B cell (primary cell): ENCODE data around the gene ACY1. TPM values are rescaled to one million over a fixed set of nuclear protein-coding genes. Genes with fewer than 3 reads are reported as not detected.

Source experiments
- ATAC-seq: fragments of 200-7000 bp; cut with Tn5 transposase; one replicate; pipeline ENCODE4 v1.10.0; 2021; ENCODE audit warnings: low read depth, mild to moderate bottlenecking, moderate number of reproducible peaks, moderate library complexity
- CTCF ChIA-PET: fragments of 350-600 bp; sonication (Branson Sonifier 250); formaldehyde crosslinking; loops from one replicate; lab custom pipeline; 2021; ENCODE audit warnings: antibody characterized with exemption, inconsistent platforms; lab: Charles Lee
- POLR2A ChIA-PET: fragments of 350-600 bp; sonication (Branson Sonifier 250); formaldehyde crosslinking; loops from one replicate; lab custom pipeline; 2021; ENCODE audit warnings: antibody characterized with exemption; lab: Charles Lee
- DNase-seq: peaks from one replicate; pipeline ENCODE4 v3.0.0; 2013
- H2AFZ ChIP-seq: 2 replicates; pipeline ENCODE4 v1.6.1; 2012; ENCODE audit warnings: mild to moderate bottlenecking, low read depth, low read length; ENCODE audit not compliant: insufficient read depth, poor library complexity, severe bottlenecking
- H3K27ac ChIP-seq, 2 donors: 1 replicate in 1 of 2; 2 replicates in 1 of 2; pipeline ENCODE4 v1.5.1; 2012 to 2013; ENCODE audit warnings: low read length in 2 of 2, mild to moderate bottlenecking in 2 of 2, moderate library complexity in 1 of 2
- H3K27me3 ChIP-seq, 4 experiments: fragments of 200-600 bp in 1 of 4; sonication (generic) in 1 of 4; replicated peaks in 1 of 4; 1 replicate in 2 of 4; 2 replicates in 2 of 4; pipeline versions ENCODE4 v1.6.1 to v1.7.0; 2013 to 2016; ENCODE audit warnings: low read length in 3 of 4, mild to moderate bottlenecking in 2 of 4, mixed read lengths in 1 of 4, moderate library complexity in 1 of 4; ENCODE audit not compliant: insufficient read depth in 4 of 4, control insufficient read depth in 3 of 4; ENCODE audit errors: control extremely low read depth in 1 of 4
- H3K36me3 ChIP-seq, 2 experiments: replicated peaks in 1 of 2; 1 replicate in 1 of 2; 2 replicates in 1 of 2; pipeline versions ENCODE4 v1.6.1 to v1.7.1; 2013; ENCODE audit warnings: low read length in 1 of 2; ENCODE audit not compliant: insufficient read depth in 2 of 2, control insufficient read depth in 1 of 2; ENCODE audit errors: control extremely low read depth in 1 of 2, extremely low read depth in 1 of 2
- H3K4me1 ChIP-seq, 2 donors: fragments of 200-600 bp in 1 of 2; sonication (generic) in 1 of 2; 1 replicate in 1 of 2; 2 replicates in 1 of 2; pipeline versions ENCODE4 v1.5.1 to v1.6.1; 2013 to 2017; ENCODE audit warnings: low read length in 2 of 2; ENCODE audit not compliant: control insufficient read depth in 2 of 2, insufficient read depth in 2 of 2
- H3K4me2 ChIP-seq: replicated peaks from 2 replicates; pipeline ENCODE3; 2012; ENCODE audit warnings: mild to moderate bottlenecking, low read depth, low read length; ENCODE audit not compliant: poor library complexity, severe bottlenecking
- H3K4me3 ChIP-seq, 5 experiments: fragments of 200-600 bp in 1 of 5; sonication (generic) in 1 of 5; 1 replicate in 3 of 5; 2 replicates in 2 of 5; pipeline versions ENCODE4 v1.5.1 to v1.7.0; 2011 to 2016; ENCODE audit warnings: low read length in 4 of 5, mild to moderate bottlenecking in 4 of 5, low read depth in 2 of 5, control low read depth in 1 of 5, moderate library complexity in 1 of 5; ENCODE audit not compliant: insufficient read depth in 1 of 5; ENCODE audit errors: control extremely low read depth in 1 of 5, extremely low read depth in 1 of 5
- H3K79me2 ChIP-seq: fragments of 200-600 bp; sonication (generic); one replicate; pipeline ENCODE4 v1.6.0; 2016; ENCODE audit warnings: low read length; ENCODE audit not compliant: control insufficient read depth, insufficient read depth
- H3K9ac ChIP-seq: fragments of 200-600 bp; sonication (generic); 2 replicates; pipeline ENCODE4 v1.6.1; 2017; ENCODE audit warnings: mild to moderate bottlenecking, low read length, moderate library complexity
- H3K9me3 ChIP-seq, 3 donors: one replicate each; pipeline versions ENCODE4 v1.6.1 to v1.7.1; 2013; ENCODE audit warnings: low read length in 2 of 3; ENCODE audit not compliant: control insufficient read depth in 2 of 3, insufficient read depth in 1 of 3; ENCODE audit errors: control extremely low read depth in 1 of 3
- H4K20me1 ChIP-seq: 2 replicates; pipeline ENCODE4 v1.6.0; 2012; ENCODE audit warnings: mild to moderate bottlenecking, low read length; ENCODE audit not compliant: insufficient read depth, control insufficient read depth, poor library complexity, severe bottlenecking
- H3K27ac Mint-ChIP-seq: one replicate; pipeline ENCODE4 v1.8.0; 2021; ENCODE audit warnings: mixed read lengths
- H3K27me3 Mint-ChIP-seq: one replicate; pipeline ENCODE4 v1.8.0; 2021; ENCODE audit warnings: mixed read lengths
- H3K4me1 Mint-ChIP-seq: one replicate; pipeline ENCODE4 v1.8.0; 2021; ENCODE audit warnings: mixed read lengths
- H3K4me3 Mint-ChIP-seq: one replicate; pipeline ENCODE4 v1.8.0; 2021; ENCODE audit warnings: mixed read lengths
- H3K9me3 Mint-ChIP-seq: one replicate; pipeline ENCODE4 v1.8.0; 2022; ENCODE audit warnings: mixed read lengths; ENCODE audit not compliant: insufficient read depth
- EZH2 ChIP-seq: IDR thresholded peaks from 2 replicates; pipeline ENCODE4 v1.6.1; 2012; ENCODE audit warnings: borderline replicate concordance, low read depth, mild to moderate bottlenecking, moderate library complexity, low read length; ENCODE audit not compliant: insufficient read depth, poor library complexity, severe bottlenecking
- WGBS: methylation state at CpG from one replicate; pipeline ENCODE4 v1.1.5; 2013; ENCODE audit warnings: missing lambda C conversion rate; ENCODE audit not compliant: insufficient coverage; 5-methylcytosine and 5-hydroxymethylcytosine counted together
- intact Hi-C: fragments of 100-400 bp; cut with micrococcal nuclease; formaldehyde crosslinking; loops from one replicate; pipeline ENCODE4 v1.10.0; 2022
- polyA plus RNA-seq: library from polyadenylated mRNA; depleted of rRNA; stranded (reverse); fragments of >200 nt; gene quantifications from 2 replicates; pipeline ENCODE4 v1.2.3, GENCODE V29; 2012
- total RNA-seq, 2 donors: library from RNA; stranded (reverse); fragments of 120-200 nt in 1 of 2; gene quantifications; 1 replicate in 1 of 2; 2 replicates in 1 of 2; pipeline versions ENCODE4 v1.2.3 to v1.2.4, GENCODE V29; 2013 to 2022
- TF ChIP-seq, protein P1 (sequence below): fragments of 200-600 bp; IDR thresholded peaks from one replicate; pipeline ENCODE4 v1.8.0; 2022; ENCODE audit warnings: antibody characterized with exemption, mild to moderate bottlenecking

Gene ACY1
- total and polyA plus RNA-seq, 2 donors (not counting 1 experiment from before 2014, with no cell fraction given), result 14.6 to 26.2 TPM

DNA sequence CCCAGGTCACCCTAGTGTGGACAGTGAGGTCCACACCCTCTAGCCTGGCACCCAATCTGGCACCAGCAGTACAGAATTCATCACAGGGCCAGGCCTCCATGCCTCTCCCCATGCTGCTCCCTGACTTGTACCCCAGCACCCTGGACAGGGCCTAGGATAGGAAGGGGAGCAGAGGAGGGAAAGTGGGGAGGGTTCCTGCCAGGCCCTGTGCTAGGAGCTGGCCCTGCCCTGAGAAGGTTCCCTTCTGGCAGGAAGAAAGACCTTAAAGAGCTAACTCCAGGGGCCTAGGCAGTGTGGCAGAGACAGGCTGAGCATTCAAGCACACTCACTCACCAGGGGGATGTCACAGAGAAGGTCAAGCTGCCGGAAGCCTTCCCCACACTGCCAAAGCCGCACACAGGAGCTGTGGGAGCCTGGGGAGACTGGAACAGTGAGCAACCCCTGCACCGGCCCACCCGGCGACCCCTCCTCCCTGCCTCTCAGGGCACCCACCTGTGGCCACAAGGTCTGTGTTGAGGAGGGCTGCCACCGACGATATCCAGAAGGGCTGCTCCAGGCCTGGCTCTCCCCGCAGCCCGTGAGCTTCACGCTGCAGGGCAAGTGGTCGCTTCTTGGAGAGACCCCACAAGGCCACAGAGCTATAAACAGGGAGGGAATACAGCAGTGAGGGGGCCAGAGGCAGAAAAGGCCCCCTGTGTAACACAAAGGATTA lies 49.0 kb upstream of the ACY1 start:
- Mint-ChIP-seq H3K4me3 (no peak overlapping the region), H3K9me3 (no peaks in the 10 kb centered on the region), H3K4me1 (peaks cover 3% of the 10 kb centered on the region), H3K27ac (no peak overlapping the region), H3K27me3 (no peaks in the 10 kb centered on the region)
- Histone ChIP-seq H3K27me3 (no peaks in the 10 kb centered on the region), H3K79me2 (peaks cover 5% of the 10 kb centered on the region), H2AFZ (no peak overlapping the region), H3K36me3 (peaks cover 4 to 65% of the 10 kb centered on the region in 2 experiments), H3K4me2 (no peak overlapping the region), H3K9me3 (no peaks in the 10 kb centered on the region), H3K4me1 (no peaks in the 10 kb centered on the region), H3K27ac (no peak overlapping the region), H3K4me3 (no peak overlapping the region), H4K20me1 (no peaks in the 10 kb centered on the region), H3K9ac (no peak overlapping the region)
- intact Hi-C loops, result no loop called here
- CTCF ChIA-PET, result no interaction called here
- DNase-seq, result no peak
- no peak for ATAC-seq
- 100% methylated on average over 8 of the region's 11 CpGs for WGBS
- no peak for TF ChIP-seq EZH2
- TF ChIP-seq, protein P1, sequence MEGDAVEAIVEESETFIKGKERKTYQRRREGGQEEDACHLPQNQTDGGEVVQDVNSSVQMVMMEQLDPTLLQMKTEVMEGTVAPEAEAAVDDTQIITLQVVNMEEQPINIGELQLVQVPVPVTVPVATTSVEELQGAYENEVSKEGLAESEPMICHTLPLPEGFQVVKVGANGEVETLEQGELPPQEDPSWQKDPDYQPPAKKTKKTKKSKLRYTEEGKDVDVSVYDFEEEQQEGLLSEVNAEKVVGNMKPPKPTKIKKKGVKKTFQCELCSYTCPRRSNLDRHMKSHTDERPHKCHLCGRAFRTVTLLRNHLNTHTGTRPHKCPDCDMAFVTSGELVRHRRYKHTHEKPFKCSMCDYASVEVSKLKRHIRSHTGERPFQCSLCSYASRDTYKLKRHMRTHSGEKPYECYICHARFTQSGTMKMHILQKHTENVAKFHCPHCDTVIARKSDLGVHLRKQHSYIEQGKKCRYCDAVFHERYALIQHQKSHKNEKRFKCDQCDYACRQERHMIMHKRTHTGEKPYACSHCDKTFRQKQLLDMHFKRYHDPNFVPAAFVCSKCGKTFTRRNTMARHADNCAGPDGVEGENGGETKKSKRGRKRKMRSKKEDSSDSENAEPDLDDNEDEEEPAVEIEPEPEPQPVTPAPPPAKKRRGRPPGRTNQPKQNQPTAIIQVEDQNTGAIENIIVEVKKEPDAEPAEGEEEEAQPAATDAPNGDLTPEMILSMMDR, result no peak
- POLR2A ChIA-PET, result interaction anchor here (0.6 kb wide), 1 partner anchor 292 kb away, joined by 5 read pairs; no protein-coding TSS in a partner anchor
